NCI-H2029 (cell line): Measurements from ENCODE around the gene NR3C1.
A peak's percentile ranks its signal among the peaks of the same experiment; 100 is the strongest.

Experiments used
- DNase-seq: peaks from one replicate; lab custom pipeline; 2025; lab: John Stamatoyannopoulos, UW

Gene NR3C1

GRCh38 chr5:143259254-143259605 is 144.3 kb downstream of the NR3C1 start:
- DNase-seq = no peak

GRCh38 chr5:143258559-143259253 is 144.8 kb downstream of the NR3C1 start:
- no peak for DNase-seq

GRCh38 chr5:143254819-143255218 is 148.7 kb downstream of the NR3C1 start:
- DNase-seq = no peak

DNA sequence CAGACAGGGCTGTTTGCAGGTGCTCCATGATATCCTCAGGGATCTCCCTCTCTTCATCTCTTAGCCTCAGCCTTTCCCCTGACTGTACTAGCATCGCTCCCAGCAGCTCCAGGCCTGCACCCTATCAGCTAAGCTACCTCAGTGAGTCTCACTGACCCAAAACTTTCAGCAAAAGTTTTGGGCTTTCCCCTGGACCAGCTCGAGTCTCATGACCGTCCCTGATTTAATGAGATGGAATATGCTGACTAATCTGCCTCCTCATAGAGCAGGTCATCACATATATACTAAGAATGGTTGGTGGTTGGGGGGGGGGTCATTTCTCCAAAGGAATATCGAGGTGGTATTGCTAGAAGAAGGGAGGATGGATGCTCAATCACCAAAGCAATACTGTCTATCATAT is 151.5 kb downstream of the NR3C1 start:
- DNase-seq = no peak

GRCh38 chr5:143251190-143251589 is 152.3 kb downstream of the NR3C1 start:
- DNase-seq = no peak

GRCh38 chr5:143249851-143250250 is 153.6 kb downstream of the NR3C1 start:
- no peak for DNase-seq

DNA sequence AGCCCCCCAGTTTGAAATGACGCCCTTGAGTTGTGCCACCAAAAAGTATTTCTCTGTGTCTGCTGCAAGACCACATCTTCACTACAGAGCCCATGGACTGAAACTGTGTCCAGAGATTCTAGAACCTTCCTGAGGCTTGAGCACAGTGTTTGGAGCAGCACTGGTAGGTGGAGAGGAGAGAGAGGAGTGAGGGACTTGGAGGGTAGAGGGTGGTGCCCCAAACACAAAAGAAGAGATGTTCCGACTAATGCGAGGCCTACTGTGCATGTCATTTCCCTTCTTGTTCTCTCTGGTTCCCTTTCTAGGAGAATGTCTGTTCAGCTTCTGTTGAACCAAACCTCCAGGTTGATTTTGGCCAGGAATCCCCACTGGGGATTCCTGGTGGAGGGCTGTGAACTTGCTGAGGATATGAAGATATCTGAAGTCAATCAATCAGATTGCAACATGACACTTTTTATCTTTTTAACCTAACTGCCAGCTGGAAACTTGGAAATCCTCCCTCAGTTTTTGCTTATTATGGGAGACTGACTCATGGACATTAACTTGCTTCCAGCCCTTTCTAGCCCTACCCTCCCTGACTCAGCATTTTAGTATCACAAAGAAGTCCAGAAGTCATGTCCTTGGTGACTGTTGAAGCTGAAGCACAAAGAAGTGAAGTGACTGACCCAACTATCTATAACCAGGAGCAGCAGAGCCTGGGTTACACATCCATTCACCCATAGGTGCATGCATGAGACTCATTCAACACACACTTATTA is 154.5 kb downstream of the NR3C1 start:
- no peak for DNase-seq

DNA sequence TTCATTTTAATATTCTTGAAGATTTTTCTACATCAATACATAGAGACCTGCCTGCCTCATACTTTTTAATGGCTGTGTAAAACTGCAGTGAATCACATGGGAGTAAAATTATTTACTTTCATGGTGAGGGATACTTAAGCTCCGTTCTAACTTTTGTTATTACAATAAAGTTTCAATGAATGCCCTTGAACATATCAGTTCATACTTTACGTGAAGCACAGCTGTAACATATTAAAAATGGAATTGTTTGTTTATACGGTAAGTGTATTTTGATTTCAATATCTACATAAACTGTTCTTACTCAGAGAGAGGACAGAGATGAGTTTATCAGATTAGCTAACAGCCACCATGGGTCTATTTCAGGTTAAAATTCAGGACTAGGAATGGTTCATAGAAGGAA is 155.1 kb downstream of the NR3C1 start:
- DNase-seq = no peak

DNA sequence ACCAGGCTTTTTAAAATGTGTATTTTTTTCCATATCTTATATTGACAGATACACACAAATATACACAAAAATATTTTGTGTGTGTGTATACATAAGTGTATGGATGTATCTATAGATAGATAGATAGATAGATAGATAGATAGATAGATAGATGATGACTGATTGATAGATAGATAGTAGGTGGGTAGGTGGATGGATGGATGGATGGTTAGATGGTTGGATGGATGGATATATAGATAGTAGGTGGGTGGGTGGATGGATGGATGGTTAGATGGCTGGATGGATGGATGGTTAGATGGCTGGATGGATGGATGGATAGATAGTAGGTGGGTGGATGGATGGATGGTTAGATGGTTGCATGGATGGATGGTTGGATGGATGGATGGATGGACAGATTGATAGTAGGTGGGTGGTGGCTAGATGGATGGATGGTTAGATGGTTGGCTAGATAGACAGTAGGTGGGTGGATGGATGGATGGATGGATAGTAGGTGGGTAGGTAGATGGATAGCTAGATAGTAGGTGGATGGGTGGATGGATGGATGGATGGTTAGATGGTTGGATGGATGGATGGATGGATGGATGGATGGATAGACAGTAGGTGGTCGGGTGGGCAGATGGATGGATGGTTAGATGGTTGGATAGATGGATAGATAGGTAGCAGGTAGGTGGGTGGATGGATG is 156.2 kb downstream of the NR3C1 start:
- DNase-seq = no peak

DNA sequence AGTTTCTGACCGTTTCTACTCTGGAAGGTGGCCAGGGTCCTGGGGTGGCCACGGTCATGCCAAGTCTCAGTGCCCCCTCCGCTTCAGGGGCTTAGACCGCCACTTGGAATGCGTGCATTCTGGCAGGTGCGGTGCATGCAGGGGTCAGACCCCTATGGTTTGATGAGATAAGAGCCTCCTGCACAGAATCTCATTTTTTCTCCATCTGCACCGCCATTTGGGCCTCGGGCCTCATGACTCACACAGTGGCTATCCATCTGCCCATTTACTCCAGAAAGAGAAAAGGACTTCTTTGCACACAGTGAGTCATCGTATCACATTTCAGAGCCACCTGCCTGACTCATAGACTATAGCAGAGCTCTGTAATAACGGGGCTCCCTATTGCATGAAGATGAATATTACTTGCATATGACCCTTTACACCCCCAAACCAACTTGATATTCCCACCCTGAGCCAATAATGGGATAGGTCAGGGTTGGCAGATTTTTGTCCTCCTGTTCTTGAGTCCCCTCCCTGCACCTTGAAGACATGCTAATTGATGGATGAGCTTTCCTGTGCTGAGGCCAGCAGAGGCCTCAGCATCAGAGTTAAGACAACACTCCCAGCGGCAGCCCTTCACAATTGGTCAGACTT is 157.4 kb downstream of the NR3C1 start:
- peak; percentile 13 for DNase-seq

GRCh38 chr5:143244990-143245389 is 158.5 kb downstream of the NR3C1 start:
- DNase-seq = no peak

GRCh38 chr5:143244000-143244736 is 159.3 kb downstream of the NR3C1 start:
- DNase-seq = no peak

- DNase-seq = no peak
Observed at GRCh38 chr5:143243103-143243502, 160.4 kb downstream of the NR3C1 start.

- DNase-seq = no peak
Observed at GRCh38 chr5:143241892-143242291, 161.6 kb downstream of the NR3C1 start.

- no peak for DNase-seq
Observed at GRCh38 chr5:143239882-143240518, 163.5 kb downstream of the NR3C1 start.

DNA sequence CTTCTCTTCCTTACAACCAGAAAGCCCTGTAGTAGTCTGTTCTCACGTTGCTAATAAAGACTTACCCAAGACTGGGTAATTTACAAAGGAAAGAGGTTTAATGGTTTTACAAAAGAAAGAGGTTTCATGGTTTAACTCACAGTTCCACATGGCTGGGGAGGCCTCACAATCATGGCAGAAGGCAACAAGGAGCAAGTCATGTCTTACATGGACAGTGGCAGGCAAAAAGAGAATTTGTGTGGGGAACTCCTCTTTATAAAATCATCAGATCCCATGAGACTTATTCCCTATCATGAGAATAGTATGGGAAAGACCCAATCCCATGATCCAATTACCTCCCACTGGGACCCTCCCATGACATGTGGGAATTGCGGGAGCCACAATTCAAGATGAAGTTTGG is 164.9 kb downstream of the NR3C1 start:
- DNase-seq = no peak

DNA sequence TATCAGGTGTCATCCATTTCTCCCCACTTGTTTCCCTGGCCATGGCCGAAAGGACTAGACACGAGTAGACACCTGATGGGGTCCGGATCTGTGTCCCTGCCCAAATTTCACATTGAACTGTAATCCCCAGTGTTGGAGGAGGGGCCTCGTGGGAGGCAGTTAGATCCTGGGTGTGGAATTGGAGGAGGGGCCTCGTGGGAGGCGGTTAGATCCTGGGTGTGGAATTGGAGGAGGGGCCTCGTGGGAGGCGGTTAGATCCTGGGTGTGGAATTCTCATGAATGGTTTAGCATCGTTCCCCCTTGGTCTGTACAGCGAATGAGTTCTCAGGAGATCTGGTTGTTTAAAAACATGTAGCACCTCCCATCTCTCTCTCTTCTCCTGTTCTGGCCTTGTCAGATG is 165.8 kb downstream of the NR3C1 start:
- no peak for DNase-seq

GRCh38 chr5:143236682-143237081 is 166.8 kb downstream of the NR3C1 start:
- no peak for DNase-seq

- DNase-seq = no peak
Observed at GRCh38 chr5:143235423-143235822, 168.1 kb downstream of the NR3C1 start.

GRCh38 chr5:143234162-143234842 is 169.2 kb downstream of the NR3C1 start:
- no peak for DNase-seq

GRCh38 chr5:143233031-143233430 is 170.5 kb downstream of the NR3C1 start:
- DNase-seq = no peak
